HG02642 (cell line): ENCODE results near the gene PKNOX2.

Experiments used
- ATAC-seq: cut with Tn5 transposase; IDR thresholded peaks from one replicate; pipeline ENCODE4 v1.9.1; 2021; ENCODE audit warnings: mild to moderate bottlenecking; ENCODE audit not compliant: unreplicated experiment, poor library complexity

PKNOX2 gene

DNA sequence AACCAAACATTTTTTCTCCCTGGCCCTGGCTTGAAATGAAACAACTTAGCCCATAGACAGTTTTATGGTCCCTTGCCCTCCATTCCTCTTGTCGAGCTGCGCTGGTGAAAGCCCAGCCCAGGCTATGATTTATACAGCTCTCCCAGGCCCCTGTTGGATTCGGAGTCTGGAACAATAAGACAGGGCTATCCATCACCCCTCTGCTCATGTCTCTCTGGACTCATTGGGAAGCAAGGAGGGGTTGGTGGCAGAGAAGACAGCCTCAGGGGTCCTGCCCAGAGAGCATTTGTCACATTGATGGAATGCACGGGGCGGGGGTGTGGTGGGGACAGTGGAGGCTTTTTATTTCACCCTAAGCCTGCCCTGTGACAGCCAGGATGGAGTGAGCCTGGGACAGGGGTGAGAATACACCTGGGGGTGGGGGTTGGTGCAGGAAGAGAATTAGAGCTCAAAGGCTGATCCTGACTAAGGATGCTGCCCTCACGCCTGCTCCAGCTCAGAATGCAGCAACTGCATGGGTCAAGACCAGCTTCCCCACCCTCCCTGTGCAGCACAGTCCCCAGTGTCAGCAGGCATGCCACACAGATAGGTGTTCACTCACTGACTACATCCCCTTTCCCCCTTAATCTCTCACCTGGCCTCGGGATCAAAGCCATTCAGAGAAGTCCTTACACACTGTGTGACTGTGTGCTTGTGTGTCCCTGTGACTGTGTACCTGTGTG, 10.0 kb upstream of the PKNOX2 start:
- ATAC-seq: no peak

DNA sequence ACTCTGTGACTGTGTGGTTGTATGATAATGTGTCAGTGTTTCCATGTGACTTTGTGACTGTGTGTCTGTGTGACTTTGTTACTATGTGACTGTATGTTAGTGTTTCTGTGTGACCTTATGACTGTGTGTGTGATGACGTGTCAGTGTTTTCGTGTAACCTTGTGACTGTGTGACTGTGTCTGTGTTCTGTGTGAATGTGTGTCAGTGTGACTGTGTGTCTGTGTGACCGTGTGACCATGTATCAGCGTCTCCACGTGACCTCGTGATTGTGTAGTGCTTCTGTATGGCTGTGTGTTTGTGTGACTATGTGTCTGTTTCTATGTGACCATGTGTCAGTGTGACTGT, 9.5 kb upstream of the PKNOX2 start:
- no peak for ATAC-seq

DNA sequence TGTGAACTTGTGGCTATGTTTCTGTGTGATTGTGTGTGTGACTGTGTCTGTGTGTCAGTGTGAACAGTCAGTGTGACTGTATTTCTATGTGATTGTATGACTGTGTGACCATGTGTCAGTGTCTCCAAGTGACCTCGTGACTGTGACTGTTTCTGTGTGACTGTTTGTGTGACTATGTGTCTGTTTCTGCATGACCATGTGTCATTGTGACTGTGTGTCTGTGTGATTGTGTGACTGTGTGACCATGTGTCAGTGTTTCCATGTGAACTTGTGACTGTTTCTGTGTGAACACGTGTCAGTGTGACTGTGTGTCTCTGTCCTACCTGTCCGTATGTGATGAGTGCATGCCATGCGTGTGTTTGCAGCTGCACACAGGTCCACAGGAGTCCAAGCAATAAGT, 8.8 kb upstream of the PKNOX2 start:
- no peak for ATAC-seq

DNA sequence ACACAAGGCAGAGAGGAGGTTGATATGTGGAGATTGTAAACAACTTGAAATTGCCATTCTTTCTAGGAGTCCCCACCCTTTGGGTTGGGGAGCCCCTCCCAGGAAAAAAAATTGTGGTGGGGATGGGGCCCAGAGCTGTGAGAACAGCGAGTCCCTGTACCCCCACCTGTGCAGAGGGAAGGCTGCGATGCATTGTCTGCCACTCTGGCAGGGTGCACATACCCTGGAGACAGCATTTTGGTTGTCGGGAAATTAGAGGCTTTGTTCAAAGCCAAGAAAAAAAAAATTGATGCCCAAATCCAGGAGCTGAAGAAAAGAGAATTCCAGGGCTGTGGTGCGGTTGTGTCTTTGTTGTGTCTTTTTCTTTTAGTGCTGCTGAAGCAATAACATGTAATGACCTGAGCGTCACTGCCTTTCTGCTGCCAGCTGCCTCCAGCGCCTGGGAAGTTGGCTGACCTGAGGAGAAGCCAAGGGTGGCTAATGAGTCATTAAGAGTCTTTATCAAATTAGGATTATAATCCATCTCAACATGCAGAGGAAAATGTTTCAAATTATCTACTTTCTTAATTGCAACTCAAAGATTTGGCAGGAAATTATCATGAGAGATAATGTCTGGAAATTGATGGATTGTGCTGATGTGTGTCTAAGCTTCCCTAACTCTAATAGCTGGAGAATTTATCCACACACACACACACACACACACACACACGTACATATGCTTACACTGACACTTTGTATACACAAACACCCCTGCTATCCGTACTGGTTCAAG, 8.0 kb upstream of the PKNOX2 start:
- no peak for ATAC-seq

DNA sequence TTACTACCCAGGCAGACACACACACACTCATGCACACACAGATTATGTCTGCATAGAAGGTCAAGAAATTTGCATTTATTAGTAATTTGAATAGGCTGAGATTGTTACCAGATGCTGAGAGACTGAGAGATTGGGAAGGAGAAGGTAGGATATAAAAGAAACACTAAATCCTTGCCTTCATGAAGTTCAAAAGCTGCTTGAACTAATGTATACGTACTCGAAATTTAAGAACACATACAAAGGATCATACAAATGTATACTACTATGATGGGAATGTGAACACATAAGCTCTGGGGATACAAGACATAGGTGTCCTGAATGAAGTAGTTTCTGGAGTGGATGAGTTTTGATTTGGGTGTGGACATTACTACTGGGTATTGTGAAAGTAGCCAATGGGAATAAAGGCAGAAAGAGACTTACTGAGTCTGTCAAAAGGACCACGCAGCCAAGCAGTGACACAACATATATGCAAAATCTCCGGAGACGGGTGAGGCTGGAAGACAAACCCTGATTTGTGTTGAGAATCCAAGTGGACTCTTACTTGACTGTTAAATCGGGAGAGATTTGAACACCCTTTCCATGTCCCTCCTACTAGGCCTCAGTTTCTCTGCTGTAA, 7.3 kb upstream of the PKNOX2 start:
- ATAC-seq: no peak

DNA sequence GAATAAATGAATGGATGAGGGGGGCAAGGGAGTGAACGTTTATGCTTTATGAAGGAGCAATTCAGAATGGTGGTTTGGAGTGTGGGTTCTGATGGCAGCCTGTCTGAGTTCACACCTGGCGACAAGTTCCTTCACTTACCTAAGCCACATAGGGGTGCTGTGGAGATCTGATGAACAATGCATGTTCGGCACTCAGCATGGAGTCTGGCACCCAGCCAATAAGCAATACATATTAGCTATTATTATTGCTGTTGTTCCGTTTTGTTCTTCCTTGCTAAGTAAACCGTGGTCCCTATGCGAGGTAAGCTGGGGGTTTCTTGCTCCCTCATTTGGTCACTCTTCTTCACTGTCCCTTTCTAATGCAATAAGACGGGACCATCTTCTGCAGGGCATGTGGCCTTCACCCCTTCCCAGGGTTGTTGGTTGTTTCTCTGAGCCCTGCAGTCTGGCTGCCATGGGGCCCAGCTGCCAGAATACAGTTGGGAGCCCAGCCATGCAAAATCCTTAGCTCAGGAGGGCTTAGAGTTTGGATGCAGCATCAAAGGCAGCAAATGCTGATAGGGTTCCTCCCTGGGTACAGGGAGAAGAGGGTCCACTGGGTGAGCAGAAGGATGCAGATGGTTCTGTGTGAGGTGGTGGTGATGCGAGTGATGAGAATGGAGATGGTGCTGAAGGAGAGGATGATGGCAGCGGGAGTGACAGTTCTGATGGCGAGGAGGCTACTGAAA, 6.4 kb upstream of the PKNOX2 start:
- ATAC-seq: no peak

DNA sequence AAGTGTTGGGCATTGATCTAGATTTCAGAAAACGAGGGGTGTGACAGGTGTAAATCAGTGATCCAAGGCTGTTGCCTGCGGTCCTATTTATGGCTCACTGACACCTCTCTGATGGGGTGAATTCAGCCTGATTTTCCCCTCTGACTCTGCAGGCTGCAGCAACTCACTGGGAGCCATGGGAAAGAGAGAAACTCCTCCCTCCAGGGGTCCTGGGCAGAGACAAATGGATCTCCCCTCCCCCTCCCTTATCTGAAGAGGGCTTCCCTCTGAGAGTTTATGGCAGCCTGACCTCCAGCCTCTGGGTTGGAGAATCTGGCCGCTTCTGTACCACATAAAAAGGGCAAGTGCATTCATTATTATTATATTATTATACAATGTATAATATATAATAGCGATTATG, 1.8 kb upstream of the PKNOX2 start:
- no peak for ATAC-seq

DNA sequence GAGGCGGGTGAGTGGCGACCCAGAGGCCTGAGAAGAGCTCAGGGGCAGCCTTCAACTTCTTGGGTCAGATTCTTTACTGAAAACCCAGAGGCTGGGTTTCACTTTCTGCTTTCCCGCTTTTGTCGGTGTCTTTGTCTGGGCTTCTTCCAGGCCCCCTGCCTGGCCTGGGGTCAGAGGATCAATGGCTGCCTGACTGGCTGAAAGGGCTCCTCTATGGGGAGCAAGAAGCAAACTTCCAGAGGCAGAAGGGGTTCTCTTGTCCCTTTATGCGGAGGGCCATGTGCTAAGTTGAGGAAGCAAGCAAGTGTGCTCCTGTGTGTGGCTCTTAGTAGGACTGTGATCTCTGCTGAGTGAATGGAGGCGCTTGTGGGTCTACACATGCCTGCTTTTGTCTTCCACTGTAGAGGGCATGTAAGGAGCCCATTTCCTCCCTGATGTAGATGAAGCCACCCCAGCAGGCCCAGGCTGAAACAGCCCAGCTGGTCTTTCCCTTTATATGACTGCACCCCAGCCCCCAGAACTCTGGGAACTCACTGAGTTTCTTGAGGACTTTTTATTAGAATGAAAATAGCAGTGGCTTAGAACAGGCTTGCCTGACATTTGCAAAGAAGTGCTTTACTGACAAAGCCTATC, 1.0 kb upstream of the PKNOX2 start:
- no peak for ATAC-seq

DNA sequence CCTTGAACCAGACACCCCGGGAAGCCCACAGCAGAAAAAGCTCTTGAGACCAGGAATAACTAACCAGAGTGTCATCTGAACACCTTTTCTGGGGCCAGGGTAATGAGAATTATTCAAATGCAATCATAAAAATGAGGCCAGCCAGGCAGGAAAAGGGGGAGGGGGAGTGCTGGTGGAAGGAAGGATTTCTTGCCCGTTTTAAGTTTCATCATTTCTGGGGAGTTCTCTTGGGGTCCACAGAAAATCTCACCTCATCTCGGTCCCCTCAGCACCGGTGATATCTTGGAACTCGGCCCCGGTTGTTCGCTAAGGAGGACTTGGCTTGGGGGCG, 495 bp upstream of the PKNOX2 start:
- ATAC-seq: no peak

DNA sequence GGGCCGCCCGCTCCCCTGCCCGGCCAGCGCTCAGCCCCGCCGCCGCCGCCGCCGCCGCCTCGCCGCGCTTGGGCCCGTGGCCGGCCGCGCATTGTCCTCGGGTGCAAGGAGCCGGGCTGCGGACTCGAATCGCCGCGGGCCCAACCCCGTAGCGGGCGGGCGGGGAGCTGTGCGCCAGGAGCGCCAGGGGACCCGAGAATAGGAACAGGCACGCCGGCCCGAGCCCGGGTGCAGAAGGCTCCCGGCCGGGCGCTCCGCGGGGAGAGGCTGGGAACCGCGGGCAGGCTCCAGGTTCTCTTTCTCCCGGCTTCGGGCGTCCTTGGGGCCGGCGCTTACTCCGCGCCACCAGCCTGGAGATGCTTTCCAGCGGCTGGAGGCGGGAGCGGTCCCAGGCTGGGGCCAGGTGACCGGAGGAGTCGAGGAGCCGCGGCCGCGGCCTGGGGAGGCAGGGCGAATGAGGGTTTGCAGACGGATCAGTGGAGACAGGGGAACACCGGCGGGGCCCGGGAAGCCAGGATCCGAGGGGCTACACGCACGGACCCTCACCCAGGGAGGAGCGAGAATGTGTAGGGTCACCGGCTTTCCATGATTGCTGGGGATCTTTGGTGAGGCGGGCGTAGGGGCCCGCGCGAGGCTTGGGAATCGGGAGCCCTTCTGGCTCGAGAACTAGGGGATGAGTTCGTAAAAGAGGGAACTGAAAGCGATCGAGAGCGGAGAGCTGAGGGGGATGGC, 726 bp downstream of the PKNOX2 start:
- no peak for ATAC-seq

DNA sequence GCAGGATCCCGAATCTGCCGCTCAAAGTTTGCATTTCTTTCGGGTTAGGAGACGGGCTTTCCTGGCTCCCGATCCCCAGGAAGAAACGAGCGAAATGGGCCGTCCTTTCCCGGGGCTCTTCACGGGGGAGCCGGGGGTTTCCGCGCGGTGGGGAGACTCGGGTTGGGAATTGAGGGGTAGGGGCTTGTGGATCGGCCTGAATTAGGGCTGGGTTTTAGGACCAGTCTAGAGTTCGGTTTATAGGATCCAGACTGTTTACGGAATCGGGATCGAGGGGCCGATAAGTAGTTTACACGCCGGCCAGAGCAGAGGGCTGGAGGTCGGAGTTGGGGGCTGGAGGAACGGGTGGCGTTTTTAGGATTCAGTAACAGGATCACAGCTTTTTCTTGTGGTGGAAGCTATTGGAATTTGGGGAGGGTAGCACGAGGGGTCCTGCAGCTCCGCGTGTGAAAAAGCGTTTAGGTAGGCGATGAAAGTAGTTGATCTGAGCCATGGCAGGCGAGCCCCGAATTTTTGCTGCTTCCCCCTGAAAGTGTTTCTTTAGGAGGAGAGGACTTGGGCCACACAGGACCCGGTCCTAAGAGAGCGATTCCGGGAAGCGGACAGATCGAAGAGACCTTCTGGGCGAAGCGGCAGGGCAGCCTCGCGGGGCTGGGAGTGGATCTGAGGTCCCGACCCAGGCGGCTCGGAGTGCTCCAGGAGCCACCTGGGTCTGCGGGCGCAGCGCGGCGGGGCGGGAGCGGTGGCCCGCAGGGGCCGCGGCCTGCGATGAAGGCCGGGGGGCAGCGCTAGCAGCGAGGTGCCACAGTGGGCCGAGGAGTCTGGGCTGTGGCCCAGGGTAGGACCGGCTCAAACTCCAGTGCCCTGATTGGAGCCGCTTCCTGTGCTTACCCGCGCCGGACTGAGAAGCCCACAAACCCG, 1.6 kb downstream of the PKNOX2 start:
- no peak for ATAC-seq

DNA sequence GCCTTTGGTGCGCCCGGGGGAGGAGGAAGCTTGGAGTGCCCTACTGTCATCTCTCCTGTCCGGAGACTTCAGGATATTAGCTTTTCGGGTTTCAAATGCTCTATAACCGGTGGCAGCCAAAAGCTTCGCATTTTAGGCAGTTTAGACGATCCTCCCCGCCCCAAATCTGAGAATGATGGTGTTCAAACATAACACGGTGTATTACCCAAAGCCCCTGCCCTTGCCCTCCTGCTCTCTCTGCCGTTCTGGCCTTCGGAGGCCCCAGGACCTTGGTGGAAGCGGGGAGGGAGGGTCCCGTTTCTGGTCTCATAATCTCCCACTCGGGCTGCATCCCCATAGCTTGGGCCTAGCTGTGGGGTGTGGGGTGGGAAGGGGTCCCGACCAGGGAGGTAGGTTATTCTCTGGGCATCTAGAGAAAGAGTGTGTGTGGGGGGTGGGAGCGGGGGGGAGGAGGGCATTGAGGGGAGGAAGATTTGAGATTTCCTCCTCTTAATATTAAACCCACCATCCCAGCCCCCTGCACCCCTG, 2.3 kb downstream of the PKNOX2 start:
- no peak for ATAC-seq

DNA sequence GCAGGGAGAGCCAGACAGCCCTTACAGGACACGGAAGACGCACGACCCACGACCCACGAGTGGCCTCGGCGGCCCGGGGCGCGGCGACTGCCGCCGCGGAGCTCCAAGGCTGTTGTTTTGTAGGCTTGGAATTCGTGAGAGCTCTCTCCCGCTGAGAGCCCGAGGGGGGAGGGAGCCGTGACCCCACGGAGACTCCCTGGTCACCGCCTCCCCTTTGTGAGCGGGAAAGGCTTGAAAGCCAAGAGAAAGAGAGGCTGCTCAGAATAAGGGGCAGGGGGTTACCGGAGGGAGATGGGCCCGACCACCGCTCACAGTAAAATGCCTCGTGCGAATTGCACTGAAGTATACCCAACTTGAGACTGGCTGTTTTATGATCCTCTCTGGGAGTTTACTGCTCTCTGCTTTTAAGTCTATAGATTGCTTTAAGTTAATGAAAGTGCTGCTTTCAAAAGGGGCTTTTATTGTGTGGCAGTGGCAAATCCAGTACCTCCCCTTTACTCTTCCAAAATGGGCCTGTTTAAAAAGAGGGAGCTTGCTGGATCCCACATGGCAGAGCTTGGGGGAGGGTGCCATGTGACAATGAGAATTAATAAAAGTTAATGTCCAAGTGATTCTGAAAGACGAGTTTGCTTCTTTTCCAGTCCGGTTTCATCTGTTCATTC, 2.9 kb downstream of the PKNOX2 start:
- no peak for ATAC-seq

DNA sequence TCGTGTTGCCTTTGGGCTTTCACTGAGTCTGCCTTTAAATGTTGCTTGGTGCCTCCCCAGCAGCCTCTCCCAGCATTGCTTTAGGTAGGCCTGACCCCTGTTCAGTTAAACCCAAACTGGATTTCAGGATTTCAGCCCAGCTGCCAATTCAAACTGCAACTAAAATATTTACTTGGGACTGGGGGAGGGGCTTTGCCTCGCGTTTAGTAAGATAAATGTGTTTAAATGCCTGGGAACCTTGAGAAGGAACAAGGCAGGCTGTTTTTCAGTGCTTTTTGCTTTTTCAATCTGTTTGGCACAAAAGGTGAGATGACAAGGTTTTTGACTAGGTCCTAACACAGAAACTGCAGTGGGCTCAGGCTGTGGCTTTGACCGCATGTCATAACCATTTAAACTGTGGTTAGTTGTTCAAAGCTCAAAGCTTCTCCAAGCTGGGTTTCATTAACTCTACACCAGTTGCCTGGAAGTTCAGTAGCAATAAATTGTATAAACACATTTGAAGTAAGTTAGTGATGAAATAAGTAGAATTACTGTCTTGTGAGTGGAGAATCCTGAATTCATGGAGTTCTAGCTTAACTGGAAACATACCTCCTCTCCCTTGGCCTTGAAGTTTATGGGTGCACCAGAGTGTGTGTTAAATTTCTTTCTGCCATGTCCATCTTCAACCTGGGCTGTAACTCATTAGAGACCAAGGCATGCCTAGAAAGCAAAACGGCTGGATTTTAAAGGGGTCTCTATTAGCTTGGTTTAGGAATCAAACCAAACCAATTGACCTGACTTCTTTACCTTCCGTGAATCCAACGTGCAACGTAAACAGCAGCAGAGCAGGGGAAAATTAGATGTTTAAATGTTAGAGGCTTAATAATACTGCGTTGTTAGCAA, 3.6 kb downstream of the PKNOX2 start:
- ATAC-seq: no peak

DNA sequence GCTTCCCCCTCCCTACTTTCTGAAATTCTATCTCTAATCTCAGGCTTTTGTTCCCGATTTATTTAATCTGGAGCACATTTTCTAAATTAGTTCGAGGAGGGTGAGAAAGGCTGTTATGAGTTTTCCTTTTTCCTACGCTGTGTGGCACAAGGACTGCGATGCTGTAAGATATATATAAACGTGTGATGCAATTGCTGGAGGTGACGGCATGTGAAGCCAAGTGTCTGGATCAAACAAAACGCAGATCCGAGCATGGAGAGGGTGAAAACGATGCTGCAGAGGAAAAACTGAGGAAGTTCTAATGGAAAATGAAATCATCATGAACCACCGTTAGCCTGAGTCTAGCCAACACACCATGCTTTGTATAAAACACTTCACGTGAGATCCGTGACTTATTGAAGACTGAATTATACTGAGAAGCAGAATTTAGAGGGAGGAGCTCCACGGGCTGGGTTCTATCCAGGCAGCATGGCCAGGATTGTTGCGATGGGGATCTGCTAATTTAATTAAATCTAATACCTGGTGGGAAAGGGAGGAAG, 4.4 kb downstream of the PKNOX2 start:
- no peak for ATAC-seq

DNA sequence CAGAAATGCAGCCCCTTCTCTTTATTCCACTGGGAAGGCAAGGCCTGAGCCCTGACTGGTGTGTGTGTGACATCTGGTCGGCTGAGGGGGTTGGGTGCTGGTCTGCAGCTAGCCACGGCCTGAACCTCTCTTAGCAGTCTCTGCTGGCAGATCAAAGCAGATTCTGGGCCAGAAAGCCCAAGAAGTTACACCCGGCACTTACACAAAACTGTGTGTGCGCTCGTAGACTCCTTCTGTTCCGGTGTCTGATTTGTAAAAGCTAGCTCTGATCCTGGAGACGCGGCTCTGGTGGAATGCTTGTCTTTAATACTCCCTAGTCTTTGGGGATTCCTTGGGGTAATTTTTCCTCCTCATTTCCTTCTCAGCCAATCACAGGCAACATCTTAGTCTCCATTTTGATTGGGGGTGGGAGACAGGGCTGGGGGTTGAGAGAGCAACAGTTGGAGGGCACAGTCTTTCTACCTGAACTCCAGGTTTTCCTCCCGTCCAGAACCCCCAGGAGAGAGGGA, 5.5 kb downstream of the PKNOX2 start:
- ATAC-seq: no peak

DNA sequence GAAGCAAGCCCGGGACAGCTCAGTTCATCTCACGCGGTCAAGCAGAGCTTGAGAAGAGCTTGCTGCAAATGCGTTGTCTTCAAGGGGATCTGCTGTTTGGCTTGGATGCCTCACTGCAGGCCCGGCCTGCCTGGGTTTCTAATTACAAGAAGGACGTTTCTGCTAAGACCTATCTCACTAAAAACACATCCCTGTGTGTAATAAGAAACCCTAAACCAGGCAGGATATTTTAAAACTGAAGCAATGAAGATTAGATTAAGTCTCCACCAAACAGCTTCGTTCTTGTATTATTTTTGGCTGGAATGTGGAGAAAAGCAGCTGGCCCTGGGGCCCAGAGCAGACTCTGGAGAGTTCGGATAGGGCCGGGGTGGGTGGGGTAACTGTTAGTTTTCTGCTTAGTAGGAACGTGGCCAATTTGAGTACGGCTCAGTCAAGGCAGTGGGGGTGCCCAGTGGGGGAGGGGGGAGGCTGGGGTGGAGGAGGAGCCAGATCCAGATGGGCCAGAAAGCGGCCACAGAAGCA, 6.0 kb downstream of the PKNOX2 start:
- no peak for ATAC-seq
